ENCODE data around the gene SLC9A7. TPM values are rescaled to one million over a fixed set of nuclear protein-coding genes. Genes with fewer than 3 reads are reported as not detected.

Gene SLC9A7
- total and polyA plus RNA-seq, 2 of the 13 experiments (the other 11 are each of a cell fraction or from before 2014, with no cell fraction given): 5.8 to 7.2 TPM

DNA sequence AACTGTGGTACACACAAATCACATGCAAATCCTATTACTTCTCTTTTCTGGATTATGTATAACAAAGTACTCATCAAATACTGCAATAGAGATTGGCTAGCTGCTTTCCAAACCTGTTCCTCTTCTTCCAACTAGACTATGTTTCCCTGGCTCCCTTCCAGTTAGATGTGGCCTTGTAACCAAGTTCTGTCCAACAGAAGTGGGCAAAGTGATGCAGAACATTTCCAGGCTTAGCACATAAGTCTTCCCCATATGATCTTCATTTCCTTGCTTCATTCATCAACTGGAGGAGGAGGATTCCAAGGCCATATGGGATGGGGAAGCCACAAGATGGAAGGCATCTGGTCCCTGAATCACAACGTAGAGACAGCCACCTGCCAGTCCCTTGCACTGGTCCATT lies 8.0 kb downstream of the SLC9A7 start:
- no peaks in the 10 kb centered on the region for H4K20me1 ChIP-seq (ENCODE audit: insufficient read depth, low read length)
- no TSS peak for BruUV-seq (replicated peaks)
- H3K36me3 ChIP-seq (replicated peaks in 1 of 2; ENCODE audit: control insufficient read depth in 1 of 2, insufficient read depth in 2 of 2, low read length in 2 of 2): no peaks in the 10 kb centered on the region; a peak in 1 of 5 replicates
- WGBS (ENCODE audit: low lambda C conversion rate): 92% methylated on average over 1 of the region's 1 CpG
- H3K9me3 ChIP-seq (ENCODE audit: low read length): no peaks in the 10 kb centered on the region
- intact Hi-C loops (cut with micrococcal nuclease; ENCODE audit: unreplicated experiment) (no loop called here), in situ Hi-C loops (cut with HindIII; ENCODE audit: extremely low pct_ligation_motif_present, low pct_unique_long_range_greater_than_20kb) (no loop called here)
- no peaks in the 10 kb centered on the region for H3K4me1 ChIP-seq (ENCODE audit: insufficient read depth, low read length)
- no peak for ATAC-seq
- H3K4me2 ChIP-seq (ENCODE audit: low read depth, low read length): no peak overlapping the region
- no peak overlapping the region for H3K9ac ChIP-seq (ENCODE audit: insufficient read depth, low read depth, low read length)
- no peak for DNase-seq (ENCODE audit: low spot score)
- ChIA-PET CTCF (ENCODE audit: low intra/inter-chr PET ratio, low total read pairs) (no interaction called here), POLR2A (no interaction called here)
- TF ChIP-seq ZNF263 (CRISPR knock-in tag; IDR thresholded peaks at IDR 0.05) (no peak), HIVEP1 (CRISPR knock-in tag; IDR thresholded peaks at IDR 0.05) (no peak), BRD4 (CRISPR knock-in tag; IDR thresholded peaks at IDR 0.05) (no peak), HOXA9 (CRISPR knock-in tag; IDR thresholded peaks at IDR 0.05; ENCODE audit: borderline replicate concordance) (no peak)
- TF ChIP-seq, protein P1, sequence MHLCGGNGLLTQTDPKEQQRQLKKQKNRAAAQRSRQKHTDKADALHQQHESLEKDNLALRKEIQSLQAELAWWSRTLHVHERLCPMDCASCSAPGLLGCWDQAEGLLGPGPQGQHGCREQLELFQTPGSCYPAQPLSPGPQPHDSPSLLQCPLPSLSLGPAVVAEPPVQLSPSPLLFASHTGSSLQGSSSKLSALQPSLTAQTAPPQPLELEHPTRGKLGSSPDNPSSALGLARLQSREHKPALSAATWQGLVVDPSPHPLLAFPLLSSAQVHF (CRISPR knock-in tag; IDR thresholded peaks at IDR 0.05): no peak
- TF ChIP-seq, protein P2, sequence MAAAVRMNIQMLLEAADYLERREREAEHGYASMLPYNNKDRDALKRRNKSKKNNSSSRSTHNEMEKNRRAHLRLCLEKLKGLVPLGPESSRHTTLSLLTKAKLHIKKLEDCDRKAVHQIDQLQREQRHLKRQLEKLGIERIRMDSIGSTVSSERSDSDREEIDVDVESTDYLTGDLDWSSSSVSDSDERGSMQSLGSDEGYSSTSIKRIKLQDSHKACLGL (CRISPR knock-in tag; IDR thresholded peaks at IDR 0.05): no peak
- TF ChIP-seq, protein P3, sequence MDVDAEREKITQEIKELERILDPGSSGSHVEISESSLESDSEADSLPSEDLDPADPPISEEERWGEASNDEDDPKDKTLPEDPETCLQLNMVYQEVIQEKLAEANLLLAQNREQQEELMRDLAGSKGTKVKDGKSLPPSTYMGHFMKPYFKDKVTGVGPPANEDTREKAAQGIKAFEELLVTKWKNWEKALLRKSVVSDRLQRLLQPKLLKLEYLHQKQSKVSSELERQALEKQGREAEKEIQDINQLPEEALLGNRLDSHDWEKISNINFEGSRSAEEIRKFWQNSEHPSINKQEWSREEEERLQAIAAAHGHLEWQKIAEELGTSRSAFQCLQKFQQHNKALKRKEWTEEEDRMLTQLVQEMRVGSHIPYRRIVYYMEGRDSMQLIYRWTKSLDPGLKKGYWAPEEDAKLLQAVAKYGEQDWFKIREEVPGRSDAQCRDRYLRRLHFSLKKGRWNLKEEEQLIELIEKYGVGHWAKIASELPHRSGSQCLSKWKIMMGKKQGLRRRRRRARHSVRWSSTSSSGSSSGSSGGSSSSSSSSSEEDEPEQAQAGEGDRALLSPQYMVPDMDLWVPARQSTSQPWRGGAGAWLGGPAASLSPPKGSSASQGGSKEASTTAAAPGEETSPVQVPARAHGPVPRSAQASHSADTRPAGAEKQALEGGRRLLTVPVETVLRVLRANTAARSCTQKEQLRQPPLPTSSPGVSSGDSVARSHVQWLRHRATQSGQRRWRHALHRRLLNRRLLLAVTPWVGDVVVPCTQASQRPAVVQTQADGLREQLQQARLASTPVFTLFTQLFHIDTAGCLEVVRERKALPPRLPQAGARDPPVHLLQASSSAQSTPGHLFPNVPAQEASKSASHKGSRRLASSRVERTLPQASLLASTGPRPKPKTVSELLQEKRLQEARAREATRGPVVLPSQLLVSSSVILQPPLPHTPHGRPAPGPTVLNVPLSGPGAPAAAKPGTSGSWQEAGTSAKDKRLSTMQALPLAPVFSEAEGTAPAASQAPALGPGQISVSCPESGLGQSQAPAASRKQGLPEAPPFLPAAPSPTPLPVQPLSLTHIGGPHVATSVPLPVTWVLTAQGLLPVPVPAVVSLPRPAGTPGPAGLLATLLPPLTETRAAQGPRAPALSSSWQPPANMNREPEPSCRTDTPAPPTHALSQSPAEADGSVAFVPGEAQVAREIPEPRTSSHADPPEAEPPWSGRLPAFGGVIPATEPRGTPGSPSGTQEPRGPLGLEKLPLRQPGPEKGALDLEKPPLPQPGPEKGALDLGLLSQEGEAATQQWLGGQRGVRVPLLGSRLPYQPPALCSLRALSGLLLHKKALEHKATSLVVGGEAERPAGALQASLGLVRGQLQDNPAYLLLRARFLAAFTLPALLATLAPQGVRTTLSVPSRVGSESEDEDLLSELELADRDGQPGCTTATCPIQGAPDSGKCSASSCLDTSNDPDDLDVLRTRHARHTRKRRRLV (CRISPR knock-in tag; IDR thresholded peaks at IDR 0.05): no peak
- no peak for FAIRE-seq
- no peak overlapping the region for H2AFZ ChIP-seq (ENCODE audit: low read length)
- no peaks in the 10 kb centered on the region for H3K27me3 ChIP-seq (ENCODE audit: control insufficient read depth in 1 of 2, insufficient read depth in 2 of 2, low read length in 2 of 2)
- H3K79me2 ChIP-seq (ENCODE audit: insufficient read depth, low read length): no peaks in the 10 kb centered on the region
- no peak overlapping the region for H3K4me3 ChIP-seq (replicated peaks in 1 of 3; ENCODE audit: insufficient read depth in 1 of 3, low read depth in 2 of 3, low read length in 3 of 3)
- H3K27ac ChIP-seq (ENCODE audit: extremely low read length, insufficient read depth, low read length): no peak overlapping the region

All from HepG2 (cell line).